CD4-positive, alpha-beta T cell treated with Interleukin-21 for 1 hour (primary cell): Measurements from ENCODE around the gene PIP5KL1.

Experiments
- DNase-seq: peaks from one replicate; pipeline ENCODE4 v3.0.0-alpha.2; 2020

Gene PIP5KL1

GRCh38 chr9:127946728-127947127 lies 16.2 kb upstream of the PIP5KL1 start:
- DNase-seq = no peak

DNA sequence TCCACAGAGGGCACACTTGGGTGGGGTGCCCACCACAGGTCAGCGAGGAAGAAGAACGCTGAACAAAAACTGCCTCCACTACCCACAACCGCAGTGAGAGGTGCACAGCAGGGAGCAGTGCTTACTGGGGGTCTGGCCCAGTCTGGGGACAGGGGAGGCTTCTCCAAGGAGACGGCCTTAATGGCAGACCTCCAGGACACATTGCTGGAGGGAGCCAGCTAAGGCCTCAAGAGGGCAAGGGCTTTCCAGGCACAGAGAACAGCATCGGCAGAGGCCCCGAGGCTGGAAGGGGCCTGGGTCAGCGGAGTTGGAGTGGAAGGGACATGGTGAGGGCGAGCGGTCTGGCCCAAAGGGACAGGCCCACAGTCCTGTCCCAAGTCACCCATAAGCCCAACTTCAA lies 15.4 kb upstream of the PIP5KL1 start:
- no peak for DNase-seq

GRCh38 chr9:127945338-127945737 lies 14.8 kb upstream of the PIP5KL1 start:
- no peak for DNase-seq

DNA sequence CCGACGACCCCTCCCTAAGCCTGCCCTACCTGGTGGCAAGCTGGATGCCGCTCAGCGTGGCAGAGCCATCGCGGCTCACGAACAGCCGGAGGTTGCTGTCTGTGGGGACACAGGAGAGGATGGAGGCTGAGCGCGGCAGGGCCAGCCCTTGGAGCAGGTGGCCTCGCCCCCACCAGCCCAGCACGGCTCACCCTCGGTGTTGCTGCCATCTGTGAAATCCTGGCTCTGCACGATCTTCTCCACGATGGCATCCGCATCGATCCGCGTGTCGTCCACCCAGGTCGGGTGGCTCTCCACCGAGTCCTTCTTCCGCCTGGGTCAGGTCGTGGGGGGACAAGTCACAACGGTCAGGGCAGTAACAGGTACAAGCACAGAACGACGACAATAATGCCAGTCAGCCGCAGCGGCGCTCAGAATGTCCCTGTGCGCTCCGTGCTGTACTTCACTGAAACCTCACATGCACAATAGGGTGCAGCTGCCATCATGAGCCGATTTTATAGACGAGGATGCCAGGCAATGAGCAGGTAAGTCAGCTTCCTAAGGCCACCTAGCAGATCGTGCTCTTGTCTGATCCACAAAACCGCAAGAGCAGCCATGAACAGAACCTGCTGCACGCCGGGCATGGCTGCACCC lies 14.1 kb upstream of the PIP5KL1 start:
- no peak for DNase-seq

DNA sequence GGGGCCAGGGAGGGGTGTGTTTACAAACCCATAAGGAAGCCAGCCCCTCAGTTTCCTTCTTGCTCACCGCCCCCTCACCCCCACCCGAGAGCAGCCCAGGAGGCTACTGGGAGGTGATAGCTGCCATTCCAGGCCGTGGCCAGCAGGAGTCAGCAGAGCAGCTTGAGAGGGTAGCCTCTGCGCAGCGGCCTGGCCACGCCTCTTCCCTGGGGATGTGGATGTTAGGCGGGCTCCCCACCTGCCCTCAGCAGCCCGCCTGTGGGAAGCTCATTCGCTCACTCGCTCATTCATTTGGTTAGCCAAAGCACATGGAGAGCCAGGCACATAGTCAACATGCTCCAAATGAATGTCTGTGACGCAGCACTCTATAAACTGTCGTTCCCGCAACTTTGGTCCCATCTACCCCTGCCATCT lies 13.2 kb upstream of the PIP5KL1 start:
- DNase-seq = peak; percentile 77

DNA sequence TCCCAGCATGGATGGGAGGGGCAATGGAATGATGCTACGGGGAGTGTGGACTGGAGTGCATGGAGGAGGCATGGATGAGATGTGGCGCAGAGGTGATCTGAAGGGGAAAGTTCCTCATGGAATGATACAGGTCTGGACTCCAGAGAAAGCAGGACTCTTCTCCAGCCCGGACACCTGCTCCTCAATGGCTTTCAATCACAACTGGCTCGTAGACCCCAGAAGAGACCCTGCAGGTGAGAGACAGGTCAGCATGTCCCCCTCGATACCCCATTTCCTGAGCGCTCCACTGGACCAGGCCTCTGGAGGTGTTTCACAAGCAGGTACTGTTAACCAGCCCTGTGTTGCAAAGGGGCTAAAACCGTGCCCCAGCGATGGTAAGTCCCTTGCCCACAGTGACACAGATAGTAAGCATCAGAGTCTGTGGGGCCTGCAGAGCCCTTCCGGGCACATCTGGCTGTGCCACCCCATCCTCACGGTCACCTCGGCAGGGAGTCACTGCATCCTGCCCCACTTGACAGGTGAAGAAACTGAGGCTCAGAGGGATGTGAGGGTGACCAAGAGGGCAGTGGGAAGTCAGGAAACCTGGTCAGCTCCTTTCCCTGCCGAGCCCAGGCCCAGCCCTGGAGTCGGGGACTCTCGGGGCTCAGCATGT lies 12.6 kb upstream of the PIP5KL1 start:
- DNase-seq = no peak

- peak; percentile 57 for DNase-seq
Measured at GRCh38 chr9:127942216-127943010, 11.8 kb upstream of the PIP5KL1 start.

DNA sequence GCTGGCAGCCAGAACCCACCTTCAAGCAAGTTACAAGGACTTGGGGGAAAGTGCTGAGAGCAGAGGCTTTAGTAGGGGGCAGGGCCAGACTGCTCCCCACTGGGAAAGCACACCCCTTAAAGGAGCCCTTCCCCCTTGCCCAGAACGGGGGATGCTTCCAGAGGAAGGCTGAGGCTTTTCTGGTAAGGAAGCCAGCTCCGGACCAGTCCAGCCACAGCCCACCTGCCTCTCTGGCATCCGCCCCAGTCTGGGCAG lies 11.3 kb upstream of the PIP5KL1 start:
- DNase-seq = no peak

DNA sequence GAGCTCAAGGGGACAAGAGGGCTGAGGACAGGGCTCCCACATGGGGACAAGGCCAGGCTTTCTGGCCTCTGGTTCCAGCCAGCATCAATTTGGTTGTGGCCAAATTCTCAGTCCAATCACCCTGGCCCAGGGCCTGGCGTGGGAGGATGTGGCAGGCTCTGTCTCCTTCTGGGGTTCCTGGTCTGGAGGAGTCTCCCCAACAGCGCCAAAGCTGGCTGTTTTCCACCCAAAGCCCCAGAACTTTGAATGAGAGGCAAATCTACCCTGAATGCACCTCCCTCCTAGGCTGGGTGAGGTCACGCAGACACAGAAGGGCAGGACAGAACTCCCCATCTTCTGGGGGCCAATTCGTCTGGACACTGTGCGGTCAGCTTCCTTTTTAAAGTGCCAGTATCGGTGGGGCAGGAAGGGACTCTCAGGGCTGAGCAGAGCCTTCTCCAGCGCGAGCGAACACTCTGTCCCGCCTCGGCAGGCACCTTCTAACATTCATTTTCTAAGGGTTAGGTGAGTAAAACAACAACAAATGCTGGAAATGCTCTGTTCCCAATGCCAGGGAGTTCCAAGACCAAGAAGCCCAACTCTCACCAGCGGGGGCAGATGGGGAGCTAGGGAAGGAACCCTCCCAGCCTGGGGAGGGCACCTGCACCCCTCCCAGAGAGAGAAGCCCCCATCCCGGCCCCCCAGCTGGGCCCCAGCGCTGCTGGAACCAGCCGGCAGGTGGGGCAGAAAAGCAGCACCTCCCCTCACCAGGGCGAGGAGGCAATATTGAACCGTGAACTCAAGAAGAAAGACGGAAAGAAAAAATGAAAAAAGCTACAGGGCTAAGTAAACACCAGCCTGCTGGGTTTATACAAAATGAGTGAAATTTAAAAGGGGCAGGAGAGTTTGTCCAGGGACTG lies 10.7 kb upstream of the PIP5KL1 start:
- no peak for DNase-seq

DNA sequence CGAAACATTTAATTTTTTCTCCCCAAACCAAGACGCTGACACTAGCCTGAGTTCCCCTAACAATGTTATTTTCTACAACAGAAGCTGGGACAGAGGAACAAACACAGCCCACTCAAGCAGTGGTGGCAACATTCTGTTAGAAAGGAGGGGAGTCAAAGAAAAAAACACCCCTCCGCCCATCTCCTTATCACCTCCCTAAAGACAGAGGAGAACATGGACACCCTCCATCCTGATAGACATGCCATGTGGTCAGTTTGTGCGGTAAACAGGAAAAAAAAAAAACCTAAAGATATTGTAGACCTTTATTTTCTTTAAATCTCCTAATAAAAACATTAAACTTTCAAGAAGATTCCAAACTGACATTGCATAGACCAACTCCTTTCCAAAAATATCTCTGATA lies 10.0 kb upstream of the PIP5KL1 start:
- DNase-seq = no peak

- DNase-seq = no peak
Measured at GRCh38 chr9:127938298-127938690, 7.7 kb upstream of the PIP5KL1 start.

DNA sequence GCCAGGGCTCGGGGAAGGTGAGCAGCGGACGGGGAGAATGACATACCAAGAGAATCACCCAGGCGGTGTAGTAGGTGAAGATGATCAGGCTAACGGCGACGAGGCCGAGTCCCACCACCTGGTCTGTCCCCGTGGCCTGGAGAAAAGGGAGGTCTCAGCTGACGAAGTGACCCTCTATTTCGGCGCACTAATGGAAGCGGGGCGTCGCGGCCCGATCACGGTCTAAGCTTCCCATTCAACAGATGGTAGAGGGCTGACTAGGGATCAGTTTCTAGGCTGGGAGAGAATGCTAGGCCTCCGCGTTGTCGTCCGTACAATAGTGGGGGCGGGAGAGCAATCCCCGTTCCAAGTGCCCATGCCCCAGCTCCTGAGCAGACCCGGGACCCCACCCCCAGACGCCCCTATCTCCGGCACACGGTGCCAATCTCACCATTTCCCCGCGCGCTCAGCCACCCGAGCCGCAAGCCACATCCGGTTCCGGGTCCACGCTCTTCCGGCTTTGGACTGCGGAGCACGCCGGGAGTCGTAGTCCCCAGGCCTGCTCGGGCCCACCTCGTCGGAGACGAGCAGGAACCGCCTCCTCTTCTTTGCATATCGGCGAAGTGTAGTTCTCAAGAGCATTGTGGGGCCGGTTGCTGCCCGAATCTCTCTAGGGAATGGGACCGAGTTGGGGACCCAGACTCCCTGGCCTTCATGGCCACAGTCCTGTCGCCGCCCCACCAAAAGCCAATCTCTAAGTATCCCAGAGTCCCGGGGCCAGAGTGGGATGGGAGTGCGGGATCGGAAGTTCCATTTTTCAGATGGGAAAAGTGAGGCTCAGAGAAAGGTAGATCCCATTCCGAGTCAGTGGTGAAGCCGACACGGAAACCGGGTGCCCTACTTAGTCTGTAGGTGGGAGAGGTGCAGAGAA lies 7.1 kb upstream of the PIP5KL1 start, which contains the start of gene DPM2:
DPM2 (minus strand) TSS at position 467 of the 910 bp plus-strand sequence; CDS start at position 433, 34 bp downstream.
- peak; percentile 86 for DNase-seq

DNA sequence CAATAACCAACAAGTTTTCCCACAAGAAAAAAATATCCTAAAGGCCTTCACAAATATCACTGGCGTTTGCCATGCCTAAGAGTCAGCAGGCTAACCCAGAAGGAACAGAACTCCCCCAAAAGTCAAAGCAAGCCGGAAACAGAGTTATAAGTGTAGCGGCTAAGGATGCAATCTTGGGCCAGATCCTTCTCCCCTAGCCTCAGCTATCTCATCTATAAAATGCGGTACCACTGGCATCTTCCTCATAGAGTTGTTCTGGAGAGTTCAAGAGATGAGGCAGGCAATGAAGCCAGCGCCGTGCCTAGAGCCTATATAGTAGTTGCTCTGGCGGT lies 6.4 kb upstream of the PIP5KL1 start:
- DNase-seq = no peak

DNA sequence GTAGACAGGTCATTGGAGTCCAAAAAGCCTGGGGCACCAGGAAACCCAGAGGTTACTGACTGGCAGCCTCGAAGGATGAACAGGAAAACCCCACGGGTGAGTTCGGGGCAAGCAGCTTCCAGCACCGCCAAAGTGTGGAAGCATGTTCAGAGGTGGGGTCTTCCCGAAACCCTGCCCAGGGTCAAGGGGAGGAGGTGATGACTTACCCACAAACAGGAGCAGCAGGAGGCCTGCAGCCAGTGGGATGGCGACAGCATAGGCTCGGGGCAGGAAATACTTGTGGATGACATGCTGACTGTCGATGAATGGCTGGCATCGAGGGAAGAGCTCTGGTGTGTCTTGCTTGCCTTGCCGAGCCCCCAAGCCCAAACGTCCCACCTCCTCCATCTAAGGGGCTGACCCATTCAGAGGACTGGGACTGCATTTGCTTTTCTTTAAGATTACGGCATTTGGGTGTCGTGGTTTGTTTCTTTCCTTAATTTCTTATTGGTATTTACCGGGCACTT lies 5.8 kb upstream of the PIP5KL1 start:
- no peak for DNase-seq

GRCh38 chr9:127935765-127936221 lies 5.2 kb upstream of the PIP5KL1 start:
- no peak for DNase-seq

DNA sequence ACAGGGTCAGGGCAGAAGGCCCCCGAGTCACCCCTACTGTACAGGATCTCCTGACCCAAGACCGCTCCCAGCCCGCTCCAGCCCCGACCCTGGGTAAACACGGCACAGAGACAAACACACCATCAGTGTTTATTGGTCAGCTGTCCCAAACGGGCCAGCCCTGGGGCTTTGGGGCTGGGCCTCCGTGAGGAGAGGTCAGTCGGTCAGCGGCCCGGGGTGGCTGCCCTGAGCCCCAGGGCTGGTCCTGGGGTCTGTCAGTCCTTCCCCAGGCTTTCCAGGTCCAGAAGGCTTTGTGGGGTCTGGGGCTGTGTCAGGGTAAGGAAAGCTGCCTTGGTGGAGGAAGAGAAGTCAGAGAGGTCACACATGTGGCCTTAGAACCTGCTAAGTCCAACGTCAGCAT lies 4.4 kb upstream of the PIP5KL1 start:
- DNase-seq = no peak

DNA sequence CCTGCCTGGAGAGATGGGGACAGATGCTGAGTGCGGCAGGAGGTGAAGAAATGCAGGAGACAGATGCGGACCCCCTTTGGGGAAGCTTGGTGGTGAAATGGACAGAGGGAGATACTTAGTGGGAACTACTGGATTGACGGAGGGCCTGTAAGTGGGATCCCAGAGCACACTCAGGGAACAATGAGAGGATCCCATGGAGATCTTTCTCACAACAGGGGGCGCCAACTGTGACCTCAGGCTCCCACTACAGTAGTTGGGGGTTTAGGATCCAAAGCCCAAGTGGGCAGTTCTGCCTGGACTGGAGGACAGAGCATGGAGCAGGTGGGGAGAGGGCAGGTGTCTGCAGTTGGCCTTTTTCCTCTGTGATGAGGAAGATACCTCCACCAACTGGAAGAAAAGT lies 3.7 kb upstream of the PIP5KL1 start:
- no peak for DNase-seq

- peak; percentile 38 for DNase-seq
Measured at GRCh38 chr9:127931092-127931881, 710 bp upstream of the PIP5KL1 start.

DNA sequence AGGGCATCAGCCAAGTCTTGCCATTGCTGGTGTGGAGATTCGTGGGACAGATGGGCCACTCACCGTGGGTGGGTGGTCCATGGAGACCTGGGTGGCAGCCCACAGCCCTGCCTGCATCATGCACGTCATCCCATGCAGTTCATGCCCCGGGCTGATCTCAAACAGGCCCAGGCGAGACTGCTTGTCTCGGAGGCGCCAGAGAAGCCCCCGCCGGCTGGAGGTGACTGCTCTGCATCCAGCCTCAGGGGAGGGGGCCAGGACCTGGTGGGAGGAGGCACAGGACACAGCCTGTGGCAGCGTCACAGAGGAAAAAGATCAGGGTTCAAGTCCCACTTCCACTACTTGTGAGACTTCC lies 975 bp downstream of the PIP5KL1 start:
- DNase-seq = no peak

- no peak for DNase-seq
Measured at GRCh38 chr9:127928676-127929624, 1.6 kb downstream of the PIP5KL1 start.
